Measurements from ENCODE around the gene OPRD1. TPM values are rescaled to one million over a fixed set of nuclear protein-coding genes. Genes with fewer than 3 reads are reported as not detected.

The OPRD1 gene
- total RNA-seq, 1 experiment from 2014 or later, result 0.97 TPM

DNA sequence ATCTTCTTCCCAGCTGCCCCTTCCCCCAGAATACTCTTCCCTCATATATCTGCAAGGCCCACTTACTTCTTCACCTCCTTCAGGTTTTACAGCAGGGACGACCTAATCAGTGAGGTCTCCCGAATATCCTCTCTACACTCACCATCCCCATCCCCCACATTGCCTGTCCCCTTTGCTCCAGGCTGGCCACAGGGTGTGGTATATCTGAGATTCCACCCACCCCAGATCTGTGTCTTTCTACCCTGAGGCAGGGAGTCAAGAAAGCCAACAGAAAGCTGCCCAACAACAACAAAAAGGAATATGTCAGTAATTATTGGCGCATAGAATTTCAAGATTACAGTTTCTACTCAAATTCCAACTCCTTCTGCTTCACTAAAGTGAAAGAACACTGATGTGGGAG lies 30.0 kb upstream of the OPRD1 start:
- no peak for DNase-seq (ENCODE audit: low spot score)
- POLR2A ChIA-PET (ENCODE audit: low non-redundant PET), result no interaction called here
- intact Hi-C loops (cut with micrococcal nuclease; ENCODE audit: unreplicated experiment), result no loop called here

DNA sequence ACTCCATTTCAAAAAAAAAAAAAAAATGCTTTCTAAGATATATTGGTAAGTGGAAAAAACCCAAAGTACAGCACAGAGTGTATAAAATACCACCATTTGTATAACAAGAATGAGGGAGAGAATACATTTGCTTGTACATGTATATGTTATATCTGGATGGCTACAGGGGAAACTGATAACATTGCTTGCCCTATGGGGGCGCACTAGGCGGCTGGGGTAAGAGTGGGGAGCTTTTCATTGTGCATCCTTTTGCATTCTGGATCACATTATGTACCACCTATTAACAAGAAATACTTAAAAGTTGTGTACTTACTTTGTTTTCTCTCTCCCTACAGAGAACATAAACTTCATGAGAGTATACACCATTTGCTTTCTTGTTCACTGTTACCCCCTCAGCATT lies 28.6 kb upstream of the OPRD1 start:
- no TSS peak for BruUV-seq (replicated peaks)
- Histone ChIP-seq H3K36me3 (ENCODE audit: insufficient read depth, low read length, poor library complexity, severe bottlenecking) (no peaks in the 10 kb centered on the region), H3K4me3 (ENCODE audit: low read depth, low read length, poor library complexity, severe bottlenecking) (no peak overlapping the region), H3K9me3 (ENCODE audit: low read depth, low read length, poor library complexity, severe bottlenecking) (no peaks in the 10 kb centered on the region), H3K4me1 (ENCODE audit: insufficient read depth, low read length, poor library complexity, severe bottlenecking) (no peaks in the 10 kb centered on the region), H3K27me3 (replicated peaks; ENCODE audit: insufficient read depth, low read depth, low read length, poor library complexity) (no peaks in the 10 kb centered on the region), H3K27ac (ENCODE audit: low read depth, low read length, poor library complexity, severe bottlenecking) (no peak overlapping the region)
- no peak for DNase-seq (ENCODE audit: low spot score)
- ChIA-PET CTCF (interaction anchor here (3.1 kb wide), 1 partner anchor 94 kb away, joined by 55 read pairs; no protein-coding TSS in a partner anchor), POLR2A (ENCODE audit: low non-redundant PET) (interaction anchor here (0.6 to 0.7 kb wide), 2 partner anchors 36 to 388 kb away, joined by 8 to 9 read pairs; no protein-coding TSS in a partner anchor)
- intact Hi-C loops (cut with micrococcal nuclease; ENCODE audit: unreplicated experiment), result no loop called here
- no peak for TF ChIP-seq EZH2 (IDR thresholded peaks at IDR 0.05; ENCODE audit: borderline replicate concordance, low read depth, low read length, poor library complexity, severe bottlenecking)
- TF ChIP-seq, protein P1, sequence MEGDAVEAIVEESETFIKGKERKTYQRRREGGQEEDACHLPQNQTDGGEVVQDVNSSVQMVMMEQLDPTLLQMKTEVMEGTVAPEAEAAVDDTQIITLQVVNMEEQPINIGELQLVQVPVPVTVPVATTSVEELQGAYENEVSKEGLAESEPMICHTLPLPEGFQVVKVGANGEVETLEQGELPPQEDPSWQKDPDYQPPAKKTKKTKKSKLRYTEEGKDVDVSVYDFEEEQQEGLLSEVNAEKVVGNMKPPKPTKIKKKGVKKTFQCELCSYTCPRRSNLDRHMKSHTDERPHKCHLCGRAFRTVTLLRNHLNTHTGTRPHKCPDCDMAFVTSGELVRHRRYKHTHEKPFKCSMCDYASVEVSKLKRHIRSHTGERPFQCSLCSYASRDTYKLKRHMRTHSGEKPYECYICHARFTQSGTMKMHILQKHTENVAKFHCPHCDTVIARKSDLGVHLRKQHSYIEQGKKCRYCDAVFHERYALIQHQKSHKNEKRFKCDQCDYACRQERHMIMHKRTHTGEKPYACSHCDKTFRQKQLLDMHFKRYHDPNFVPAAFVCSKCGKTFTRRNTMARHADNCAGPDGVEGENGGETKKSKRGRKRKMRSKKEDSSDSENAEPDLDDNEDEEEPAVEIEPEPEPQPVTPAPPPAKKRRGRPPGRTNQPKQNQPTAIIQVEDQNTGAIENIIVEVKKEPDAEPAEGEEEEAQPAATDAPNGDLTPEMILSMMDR (conservative IDR thresholded peaks at IDR 0.05; ENCODE audit: low read depth, low read length), result no peak

More for the DNA sequence above, 30.0 kb upstream of the OPRD1 start:
- H3K27ac ChIP-seq (ENCODE audit: low read depth, low read length, poor library complexity, severe bottlenecking), result no peak overlapping the region
- no peaks in the 10 kb centered on the region for H3K4me1 ChIP-seq (ENCODE audit: insufficient read depth, low read length, poor library complexity, severe bottlenecking)
- H3K36me3 ChIP-seq (ENCODE audit: insufficient read depth, low read length, poor library complexity, severe bottlenecking), result no peaks in the 10 kb centered on the region
- no TSS peak for BruUV-seq (replicated peaks)
- CTCF ChIA-PET, result interaction anchor here (1.0 kb wide), 1 partner anchor 94 kb away, joined by 6 read pairs; no protein-coding TSS in a partner anchor
- H3K27me3 ChIP-seq (replicated peaks; ENCODE audit: insufficient read depth, low read depth, low read length, poor library complexity), result no peaks in the 10 kb centered on the region
- no peak overlapping the region for H3K4me3 ChIP-seq (ENCODE audit: low read depth, low read length, poor library complexity, severe bottlenecking)
- TF ChIP-seq EZH2 (IDR thresholded peaks at IDR 0.05; ENCODE audit: borderline replicate concordance, low read depth, low read length, poor library complexity, severe bottlenecking), result no peak
- TF ChIP-seq, protein P1 (conservative IDR thresholded peaks at IDR 0.05; ENCODE audit: low read depth, low read length), result no peak
- H3K9me3 ChIP-seq (ENCODE audit: low read depth, low read length, poor library complexity, severe bottlenecking), result no peaks in the 10 kb centered on the region

GRCh38 chr1:28789412-28789811 lies 22.6 kb upstream of the OPRD1 start:
- Histone ChIP-seq H3K4me1 (ENCODE audit: insufficient read depth, low read length, poor library complexity, severe bottlenecking) (no peaks in the 10 kb centered on the region), H3K4me3 (ENCODE audit: low read depth, low read length, poor library complexity, severe bottlenecking) (no peak overlapping the region), H3K36me3 (ENCODE audit: insufficient read depth, low read length, poor library complexity, severe bottlenecking) (no peaks in the 10 kb centered on the region), H3K27ac (ENCODE audit: low read depth, low read length, poor library complexity, severe bottlenecking) (no peak overlapping the region), H3K27me3 (replicated peaks; ENCODE audit: insufficient read depth, low read depth, low read length, poor library complexity) (no peaks in the 10 kb centered on the region), H3K9me3 (ENCODE audit: low read depth, low read length, poor library complexity, severe bottlenecking) (no peaks in the 10 kb centered on the region)
- no peak for TF ChIP-seq EZH2 (IDR thresholded peaks at IDR 0.05; ENCODE audit: borderline replicate concordance, low read depth, low read length, poor library complexity, severe bottlenecking)
- TF ChIP-seq, protein P1 (conservative IDR thresholded peaks at IDR 0.05; ENCODE audit: low read depth, low read length), result no peak
- no peak for DNase-seq (ENCODE audit: low spot score)
- CTCF ChIA-PET, result no interaction called here
- no TSS peak for BruUV-seq (replicated peaks)
- intact Hi-C loops (cut with micrococcal nuclease; ENCODE audit: unreplicated experiment), result loop anchor here (5.0 kb wide), 1 partner anchor 73 kb away; no protein-coding TSS in a partner anchor
- POLR2A ChIA-PET (ENCODE audit: low non-redundant PET), result interaction anchor here (0.5 kb wide), 1 partner anchor 213 kb away, joined by 3 read pairs; no protein-coding TSS in a partner anchor

Data from A673 (cell line).